SK-N-SH treated with all-trans-retinoic acid at 6 μM for 48 hours (cell line): Measurements from ENCODE around the gene NCK2.

Experiments used
- ATAC-seq: fragments of 200-7000 bp; cut with Tn5 transposase; 3 replicates; pipeline ENCODE4 v1.9.1; 2020; ENCODE audit warnings: mild to moderate bottlenecking, moderate library complexity
- ARNTL ChIP-seq: fragments of 450-650 bp; formaldehyde crosslinking; IDR thresholded peaks from 2 replicates; pipeline ENCODE4 v1.5.0; 2020; ENCODE audit warnings: low read depth, mild to moderate bottlenecking, moderate library complexity, borderline replicate concordance
- CSDC2 ChIP-seq: fragments of 250-450 bp; sonication (Bioruptor Pico); IDR thresholded peaks from 2 replicates; pipeline ENCODE4 v1.5.0; 2020; ENCODE audit warnings: mild to moderate bottlenecking, moderate library complexity
- ESRRG ChIP-seq: fragments of 250-450 bp; sonication (Bioruptor Pico); IDR thresholded peaks from 2 replicates; pipeline ENCODE4 v1.6.1; 2021; ENCODE audit warnings: mild to moderate bottlenecking
- GLIS3 ChIP-seq: fragments of 250-450 bp; sonication (Bioruptor Pico); IDR thresholded peaks from 2 replicates; pipeline ENCODE4 v1.5.0; 2020; ENCODE audit warnings: mild to moderate bottlenecking, moderate library complexity
- ISL1 ChIP-seq: fragments of 250-450 bp; sonication (Bioruptor Pico); IDR thresholded peaks from 2 replicates; pipeline ENCODE4 v2.1.2; 2022; ENCODE audit warnings: mild to moderate bottlenecking, moderate library complexity
- OSR1 ChIP-seq: fragments of 250-450 bp; sonication (Bioruptor Pico); IDR thresholded peaks from 2 replicates; pipeline ENCODE4 v1.8.0; 2022; ENCODE audit warnings: moderate library complexity, mild to moderate bottlenecking, inconsistent platforms
- PPARA ChIP-seq: fragments of 250-450 bp; sonication (Bioruptor Pico); IDR thresholded peaks from 2 replicates; pipeline ENCODE4 v1.5.0; 2020; ENCODE audit warnings: mild to moderate bottlenecking, borderline replicate concordance
- RARB ChIP-seq: fragments of 250-450 bp; sonication (Bioruptor Pico); IDR thresholded peaks from 2 replicates; pipeline ENCODE4 v1.8.0; 2021; ENCODE audit warnings: mild to moderate bottlenecking, moderate library complexity
- SNAI2 ChIP-seq: fragments of 250-450 bp; sonication (Bioruptor Pico); IDR thresholded peaks from 2 replicates; pipeline ENCODE4 v1.5.0; 2020; ENCODE audit warnings: mild to moderate bottlenecking, moderate library complexity
- TCF4 ChIP-seq: fragments of 250-450 bp; sonication (Bioruptor Pico); IDR thresholded peaks from 2 replicates; pipeline ENCODE4 v1.8.0; 2021; ENCODE audit warnings: mild to moderate bottlenecking, moderate library complexity, borderline replicate concordance
- TOX ChIP-seq: fragments of 250-450 bp; sonication (Bioruptor Pico); IDR thresholded peaks from 2 replicates; pipeline ENCODE4 v1.8.0; 2021; ENCODE audit warnings: mild to moderate bottlenecking, moderate library complexity, borderline replicate concordance
- ZFP30 ChIP-seq: fragments of 450-650 bp; formaldehyde crosslinking; IDR thresholded peaks from 2 replicates; pipeline ENCODE4 v1.5.0; 2022; ENCODE audit warnings: mild to moderate bottlenecking, moderate library complexity
- ZNF565 ChIP-seq: fragments of 450-650 bp; formaldehyde crosslinking; conservative IDR thresholded peaks from 2 replicates; pipeline ENCODE4 v1.5.0; 2020; ENCODE audit warnings: low read depth, mild to moderate bottlenecking, moderate library complexity
- ZNF8 ChIP-seq: fragments of 450-650 bp; formaldehyde crosslinking; IDR thresholded peaks from 2 replicates; pipeline ENCODE4 v1.5.0; 2020; ENCODE audit warnings: mild to moderate bottlenecking, moderate library complexity
- TF ChIP-seq, protein P1 (sequence below): fragments of 250-450 bp; sonication (Bioruptor Pico); IDR thresholded peaks from 2 replicates; pipeline ENCODE4 v1.5.1; 2021; ENCODE audit warnings: mild to moderate bottlenecking, moderate library complexity
- TF ChIP-seq, protein P2 (sequence below): fragments of 250-450 bp; sonication (Bioruptor Pico); IDR thresholded peaks from 2 replicates; pipeline ENCODE4 v1.5.0; 2020; ENCODE audit warnings: mild to moderate bottlenecking, moderate library complexity
- TF ChIP-seq, protein P3 (sequence below): fragments of 250-450 bp; sonication (Bioruptor Pico); IDR thresholded peaks from 2 replicates; pipeline ENCODE4 v1.5.1; 2020; ENCODE audit warnings: low read depth, mild to moderate bottlenecking, moderate library complexity
- TF ChIP-seq, protein P4 (sequence below): fragments of 250-450 bp; sonication (Bioruptor Pico); IDR thresholded peaks from 2 replicates; pipeline ENCODE4 v1.8.0; 2021; ENCODE audit warnings: low read depth, mild to moderate bottlenecking, moderate library complexity, borderline replicate concordance

Gene NCK2

DNA sequence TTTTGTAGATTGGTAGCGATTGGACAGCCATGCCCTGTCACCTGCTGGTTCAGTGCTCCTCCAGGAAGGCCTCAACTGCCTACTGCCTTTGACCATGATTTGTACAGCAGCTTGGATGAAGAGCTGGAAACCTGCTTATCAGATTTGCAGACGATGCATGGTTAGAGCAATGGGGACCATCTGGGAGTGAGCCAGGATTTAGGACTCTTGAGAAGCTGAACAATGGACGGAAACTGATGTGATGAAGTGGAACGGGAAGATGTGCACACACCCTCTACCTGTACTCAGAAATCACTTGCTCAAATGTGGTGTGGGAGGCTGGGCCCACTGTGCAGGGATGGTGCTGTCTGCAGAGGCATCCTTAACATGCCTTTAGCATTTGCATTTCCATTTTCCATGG lies 57.2 kb downstream of the NCK2 start:
- TF ChIP-seq CSDC2 = no peak
- no peak for TF ChIP-seq ARNTL (CRISPR knock-in tag)
- no peak for TF ChIP-seq SNAI2 (CRISPR knock-in tag)
- TF ChIP-seq TOX (CRISPR knock-in tag) = no peak
- ATAC-seq = no peak

DNA sequence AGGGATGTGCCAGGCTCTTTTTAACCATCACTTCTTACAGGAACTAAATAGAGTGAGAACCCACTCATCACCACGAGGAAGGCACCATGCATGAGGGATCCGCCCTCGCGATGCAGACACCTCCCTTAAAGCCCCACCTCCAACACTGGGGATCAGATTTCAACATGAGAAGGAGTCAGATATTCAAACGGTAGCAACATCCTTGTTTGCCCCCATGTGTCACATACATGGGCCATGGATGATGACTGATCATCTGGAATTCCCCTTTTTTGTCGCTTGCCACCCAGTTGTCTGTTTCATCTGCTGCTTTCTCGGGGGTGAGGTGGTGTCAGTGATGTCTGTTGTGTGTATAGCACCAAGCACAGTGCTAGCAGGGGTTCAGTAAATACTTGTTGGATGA lies 57.9 kb downstream of the NCK2 start:
- TF ChIP-seq, protein P1, sequence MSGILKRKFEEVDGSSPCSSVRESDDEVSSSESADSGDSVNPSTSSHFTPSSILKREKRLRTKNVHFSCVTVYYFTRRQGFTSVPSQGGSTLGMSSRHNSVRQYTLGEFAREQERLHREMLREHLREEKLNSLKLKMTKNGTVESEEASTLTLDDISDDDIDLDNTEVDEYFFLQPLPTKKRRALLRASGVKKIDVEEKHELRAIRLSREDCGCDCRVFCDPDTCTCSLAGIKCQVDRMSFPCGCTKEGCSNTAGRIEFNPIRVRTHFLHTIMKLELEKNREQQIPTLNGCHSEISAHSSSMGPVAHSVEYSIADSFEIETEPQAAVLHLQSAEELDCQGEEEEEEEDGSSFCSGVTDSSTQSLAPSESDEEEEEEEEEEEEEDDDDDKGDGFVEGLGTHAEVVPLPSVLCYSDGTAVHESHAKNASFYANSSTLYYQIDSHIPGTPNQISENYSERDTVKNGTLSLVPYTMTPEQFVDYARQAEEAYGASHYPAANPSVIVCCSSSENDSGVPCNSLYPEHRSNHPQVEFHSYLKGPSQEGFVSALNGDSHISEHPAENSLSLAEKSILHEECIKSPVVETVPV (CRISPR knock-in tag) = no peak
- no peak for TF ChIP-seq RARB (CRISPR knock-in tag)
- no peak for TF ChIP-seq TOX (CRISPR knock-in tag)
- no peak for TF ChIP-seq GLIS3 (CRISPR knock-in tag)
- ATAC-seq = no peak

DNA sequence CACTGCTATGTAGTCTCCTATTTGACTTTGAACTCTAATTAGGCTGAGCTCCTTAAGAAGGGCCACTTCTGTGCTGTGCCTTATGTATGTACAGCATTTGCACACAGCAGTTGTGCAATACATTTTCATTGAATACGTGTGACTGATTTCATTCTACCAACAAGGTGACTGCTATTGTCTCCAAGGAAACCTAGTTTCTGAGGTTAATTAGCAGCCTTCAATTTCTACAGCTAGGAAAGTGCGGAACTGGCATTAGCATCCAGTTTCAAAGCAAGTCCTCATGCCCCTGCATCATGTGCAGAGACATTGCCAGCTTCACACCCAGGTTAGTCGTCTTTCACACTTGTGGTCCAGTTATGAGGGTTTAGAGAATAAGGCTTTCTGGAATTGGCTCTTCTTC lies 58.6 kb downstream of the NCK2 start:
- TF ChIP-seq ZNF8 (CRISPR knock-in tag) = no peak
- TF ChIP-seq ISL1 (CRISPR knock-in tag) = no peak
- no peak for TF ChIP-seq SNAI2 (CRISPR knock-in tag)
- TF ChIP-seq, protein P2, sequence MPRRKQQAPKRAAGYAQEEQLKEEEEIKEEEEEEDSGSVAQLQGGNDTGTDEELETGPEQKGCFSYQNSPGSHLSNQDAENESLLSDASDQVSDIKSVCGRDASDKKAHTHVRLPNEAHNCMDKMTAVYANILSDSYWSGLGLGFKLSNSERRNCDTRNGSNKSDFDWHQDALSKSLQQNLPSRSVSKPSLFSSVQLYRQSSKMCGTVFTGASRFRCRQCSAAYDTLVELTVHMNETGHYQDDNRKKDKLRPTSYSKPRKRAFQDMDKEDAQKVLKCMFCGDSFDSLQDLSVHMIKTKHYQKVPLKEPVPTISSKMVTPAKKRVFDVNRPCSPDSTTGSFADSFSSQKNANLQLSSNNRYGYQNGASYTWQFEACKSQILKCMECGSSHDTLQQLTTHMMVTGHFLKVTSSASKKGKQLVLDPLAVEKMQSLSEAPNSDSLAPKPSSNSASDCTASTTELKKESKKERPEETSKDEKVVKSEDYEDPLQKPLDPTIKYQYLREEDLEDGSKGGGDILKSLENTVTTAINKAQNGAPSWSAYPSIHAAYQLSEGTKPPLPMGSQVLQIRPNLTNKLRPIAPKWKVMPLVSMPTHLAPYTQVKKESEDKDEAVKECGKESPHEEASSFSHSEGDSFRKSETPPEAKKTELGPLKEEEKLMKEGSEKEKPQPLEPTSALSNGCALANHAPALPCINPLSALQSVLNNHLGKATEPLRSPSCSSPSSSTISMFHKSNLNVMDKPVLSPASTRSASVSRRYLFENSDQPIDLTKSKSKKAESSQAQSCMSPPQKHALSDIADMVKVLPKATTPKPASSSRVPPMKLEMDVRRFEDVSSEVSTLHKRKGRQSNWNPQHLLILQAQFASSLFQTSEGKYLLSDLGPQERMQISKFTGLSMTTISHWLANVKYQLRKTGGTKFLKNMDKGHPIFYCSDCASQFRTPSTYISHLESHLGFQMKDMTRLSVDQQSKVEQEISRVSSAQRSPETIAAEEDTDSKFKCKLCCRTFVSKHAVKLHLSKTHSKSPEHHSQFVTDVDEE (CRISPR knock-in tag) = no peak
- TF ChIP-seq TOX (CRISPR knock-in tag) = no peak
- TF ChIP-seq, protein P3, sequence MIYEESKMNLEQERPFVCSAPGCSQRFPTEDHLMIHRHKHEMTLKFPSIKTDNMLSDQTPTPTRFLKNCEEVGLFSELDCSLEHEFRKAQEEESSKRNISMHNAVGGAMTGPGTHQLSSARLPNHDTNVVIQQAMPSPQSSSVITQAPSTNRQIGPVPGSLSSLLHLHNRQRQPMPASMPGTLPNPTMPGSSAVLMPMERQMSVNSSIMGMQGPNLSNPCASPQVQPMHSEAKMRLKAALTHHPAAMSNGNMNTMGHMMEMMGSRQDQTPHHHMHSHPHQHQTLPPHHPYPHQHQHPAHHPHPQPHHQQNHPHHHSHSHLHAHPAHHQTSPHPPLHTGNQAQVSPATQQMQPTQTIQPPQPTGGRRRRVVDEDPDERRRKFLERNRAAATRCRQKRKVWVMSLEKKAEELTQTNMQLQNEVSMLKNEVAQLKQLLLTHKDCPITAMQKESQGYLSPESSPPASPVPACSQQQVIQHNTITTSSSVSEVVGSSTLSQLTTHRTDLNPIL = no peak
- TF ChIP-seq, protein P4, sequence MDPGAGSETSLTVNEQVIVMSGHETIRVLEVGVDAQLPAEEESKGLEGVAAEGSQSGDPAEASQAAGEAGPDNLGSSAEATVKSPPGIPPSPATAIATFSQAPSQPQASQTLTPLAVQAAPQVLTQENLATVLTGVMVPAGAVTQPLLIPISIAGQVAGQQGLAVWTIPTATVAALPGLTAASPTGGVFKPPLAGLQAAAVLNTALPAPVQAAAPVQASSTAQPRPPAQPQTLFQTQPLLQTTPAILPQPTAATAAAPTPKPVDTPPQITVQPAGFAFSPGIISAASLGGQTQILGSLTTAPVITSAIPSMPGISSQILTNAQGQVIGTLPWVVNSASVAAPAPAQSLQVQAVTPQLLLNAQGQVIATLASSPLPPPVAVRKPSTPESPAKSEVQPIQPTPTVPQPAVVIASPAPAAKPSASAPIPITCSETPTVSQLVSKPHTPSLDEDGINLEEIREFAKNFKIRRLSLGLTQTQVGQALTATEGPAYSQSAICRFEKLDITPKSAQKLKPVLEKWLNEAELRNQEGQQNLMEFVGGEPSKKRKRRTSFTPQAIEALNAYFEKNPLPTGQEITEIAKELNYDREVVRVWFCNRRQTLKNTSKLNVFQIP (CRISPR knock-in tag) = no peak
- no peak for TF ChIP-seq ZFP30 (CRISPR knock-in tag)
- no peak for TF ChIP-seq RARB (CRISPR knock-in tag)
- TF ChIP-seq TCF4 (CRISPR knock-in tag) = no peak
- no peak for TF ChIP-seq OSR1 (CRISPR knock-in tag)
- TF ChIP-seq, protein P1 (CRISPR knock-in tag) = no peak
- no peak for TF ChIP-seq ZNF565
- no peak for TF ChIP-seq CSDC2
- TF ChIP-seq PPARA (CRISPR knock-in tag) = no peak
- no peak for ATAC-seq

DNA sequence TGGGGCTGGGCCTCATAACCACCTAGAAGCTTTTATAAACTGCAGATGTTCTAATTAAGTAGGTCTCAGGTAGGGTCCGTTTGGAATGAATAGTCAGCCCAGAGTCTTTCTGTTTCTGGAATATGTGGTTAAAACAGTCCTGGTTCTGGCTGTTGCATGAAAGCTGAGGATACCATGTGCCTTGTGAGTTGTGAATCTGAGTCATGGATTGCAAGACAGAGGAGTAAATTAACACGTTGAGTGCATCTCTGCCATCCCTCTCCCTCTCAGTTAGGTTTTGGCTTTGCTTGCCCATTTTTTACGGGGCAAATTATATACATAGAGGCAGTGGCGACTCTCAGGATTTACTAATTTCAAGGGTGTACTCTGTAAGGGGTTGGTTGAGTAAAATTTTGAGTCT lies 59.1 kb downstream of the NCK2 start:
- TF ChIP-seq PPARA (CRISPR knock-in tag) (no peak), ESRRG (CRISPR knock-in tag) (no peak), ISL1 (CRISPR knock-in tag) (no peak)
- TF ChIP-seq, protein P4 (CRISPR knock-in tag) = no peak
- no peak; the same call in 1 of the 3 replicates for ATAC-seq
